Measurements from ENCODE around the gene LIN28B. TPM values are rescaled to one million over a fixed set of nuclear protein-coding genes. Genes with fewer than 3 reads are reported as not detected.

The LIN28B gene
- total and polyA plus RNA-seq, 2 of the 4 experiments (the other 2 are of a cell fraction) = not detected

GRCh38 chr6:104987218-104987617, 30.3 kb downstream of the LIN28B start:
- Histone ChIP-seq H3K18ac (ENCODE audit: low read depth, low read length) (no peak overlapping the region), H2AK5ac (ENCODE audit: low read depth, low read length) (no peak overlapping the region), H2BK5ac (ENCODE audit: low read depth, low read length, poor library complexity, severe bottlenecking) (no peak overlapping the region), H3K9me1 (ENCODE audit: insufficient read depth, low read length) (no peaks in the 10 kb centered on the region), H2AFZ (replicated peaks; ENCODE audit: low read length, poor library complexity) (no peak overlapping the region), H4K8ac (ENCODE audit: low read depth in 2 of 2, low read length in 2 of 2) (no peak overlapping the region), H3K4me1 (ENCODE audit: control insufficient read depth, insufficient read depth, low read length) (no peaks in the 10 kb centered on the region), H3K4ac (ENCODE audit: low read depth, low read length) (no peak overlapping the region), H4K20me1 (ENCODE audit: insufficient read depth, low read length) (no peaks in the 10 kb centered on the region), H3K9me3 (ENCODE audit: control insufficient read depth, insufficient read depth, low read length) (no peaks in the 10 kb centered on the region), H2BK20ac (ENCODE audit: low read depth, low read length) (no peak overlapping the region), H3K56ac (ENCODE audit: extremely low read depth, insufficient read depth, low read length) (no peak overlapping the region), H3K4me3 (ENCODE audit: insufficient read depth, low read depth, low read length) (no peak overlapping the region), H2BK15ac (ENCODE audit: low read depth, low read length) (no peak overlapping the region), H2BK120ac (ENCODE audit: low read depth, low read length) (no peak overlapping the region), H3K36me3 (ENCODE audit: control insufficient read depth, insufficient read depth, low read length) (no peaks in the 10 kb centered on the region), H3K9ac (ENCODE audit: low read depth, low read length) (no peak overlapping the region), H3K4me2 (ENCODE audit: low read depth, low read length) (no peak overlapping the region), H2AK9ac (replicated peaks; ENCODE audit: low read depth, low read length, poor library complexity) (no peak overlapping the region), H3K79me1 (ENCODE audit: low read depth in 1 of 2, low read length in 2 of 2) (no peaks in the 10 kb centered on the region), H3K14ac (replicated peaks; ENCODE audit: low read depth, low read length) (no peak overlapping the region), H3K27me3 (ENCODE audit: control insufficient read depth, insufficient read depth, low read length) (no peaks in the 10 kb centered on the region), H3K27ac (ENCODE audit: insufficient read depth, low read length) (no peak overlapping the region), H4K5ac (ENCODE audit: low read depth, low read length) (no peak overlapping the region), H4K91ac (ENCODE audit: insufficient read depth, low read depth, low read length) (no peak overlapping the region), H3K23ac (ENCODE audit: low read depth, low read length) (no peak overlapping the region)
- ChIA-PET CTCF (no interaction called here), POLR2A (ENCODE audit: unreplicated experiment) (no interaction called here)
- no peak for ATAC-seq (ENCODE audit: low read depth)
- WGBS, 2 experiments (ENCODE audit: extremely low coverage in 2 of 2, insufficient read length in 1 of 2) = 43% methylated on average over 1 of the region's 3 CpGs; no CpG with 5 or more reads in 1 of the 2 experiments
- DNase-seq = no peak
- dilution Hi-C loops (cut with HindIII; ENCODE audit: low sequenced_read_pairs, unreplicated experiment) (no loop called here), in situ Hi-C loops (cut with MboI; ENCODE audit: low sequenced_read_pairs) (no loop called here), intact Hi-C loops (cut with micrococcal nuclease) (no loop called here)
- no TSS peak for BruUV-seq (replicated peaks)
- TF ChIP-seq, protein P1, sequence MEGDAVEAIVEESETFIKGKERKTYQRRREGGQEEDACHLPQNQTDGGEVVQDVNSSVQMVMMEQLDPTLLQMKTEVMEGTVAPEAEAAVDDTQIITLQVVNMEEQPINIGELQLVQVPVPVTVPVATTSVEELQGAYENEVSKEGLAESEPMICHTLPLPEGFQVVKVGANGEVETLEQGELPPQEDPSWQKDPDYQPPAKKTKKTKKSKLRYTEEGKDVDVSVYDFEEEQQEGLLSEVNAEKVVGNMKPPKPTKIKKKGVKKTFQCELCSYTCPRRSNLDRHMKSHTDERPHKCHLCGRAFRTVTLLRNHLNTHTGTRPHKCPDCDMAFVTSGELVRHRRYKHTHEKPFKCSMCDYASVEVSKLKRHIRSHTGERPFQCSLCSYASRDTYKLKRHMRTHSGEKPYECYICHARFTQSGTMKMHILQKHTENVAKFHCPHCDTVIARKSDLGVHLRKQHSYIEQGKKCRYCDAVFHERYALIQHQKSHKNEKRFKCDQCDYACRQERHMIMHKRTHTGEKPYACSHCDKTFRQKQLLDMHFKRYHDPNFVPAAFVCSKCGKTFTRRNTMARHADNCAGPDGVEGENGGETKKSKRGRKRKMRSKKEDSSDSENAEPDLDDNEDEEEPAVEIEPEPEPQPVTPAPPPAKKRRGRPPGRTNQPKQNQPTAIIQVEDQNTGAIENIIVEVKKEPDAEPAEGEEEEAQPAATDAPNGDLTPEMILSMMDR (conservative IDR thresholded peaks at IDR 0.05; ENCODE audit: low read depth, low read length) = no peak
- no peak for TF ChIP-seq NFE2L2 (IDR thresholded peaks at IDR 0.05; ENCODE audit: low read depth, low read length)
